Effector CD8-positive, alpha-beta T cell (primary cell): ENCODE results near the gene ADAMTS7.
"Not testable (repeated sequence)": the region's sequence is repeated elsewhere in the genome, so short reads cannot be mapped to it uniquely, and the experiment has no call there.

ENCODE experiments used
- DNase-seq: peaks from one replicate; lab custom pipeline; 2025; lab: John Stamatoyannopoulos, UW

The ADAMTS7 gene

DNA sequence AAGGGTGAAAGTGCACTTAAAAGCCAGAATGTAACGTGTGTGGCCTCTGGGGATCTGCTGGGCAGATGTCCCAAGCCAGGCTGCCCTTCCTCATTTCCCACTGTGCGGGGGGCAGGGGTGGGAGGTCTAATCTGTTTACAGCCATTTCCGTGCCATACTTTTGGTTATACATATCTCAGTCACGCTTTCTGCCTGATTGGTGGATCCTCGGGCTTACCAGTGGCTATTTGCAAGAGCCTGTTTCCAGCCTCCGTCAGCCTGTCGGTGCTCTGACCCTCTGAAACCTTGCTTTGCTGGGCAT, 58.0 kb downstream of the ADAMTS7 start:
- DNase-seq = not testable (repeated sequence)

DNA sequence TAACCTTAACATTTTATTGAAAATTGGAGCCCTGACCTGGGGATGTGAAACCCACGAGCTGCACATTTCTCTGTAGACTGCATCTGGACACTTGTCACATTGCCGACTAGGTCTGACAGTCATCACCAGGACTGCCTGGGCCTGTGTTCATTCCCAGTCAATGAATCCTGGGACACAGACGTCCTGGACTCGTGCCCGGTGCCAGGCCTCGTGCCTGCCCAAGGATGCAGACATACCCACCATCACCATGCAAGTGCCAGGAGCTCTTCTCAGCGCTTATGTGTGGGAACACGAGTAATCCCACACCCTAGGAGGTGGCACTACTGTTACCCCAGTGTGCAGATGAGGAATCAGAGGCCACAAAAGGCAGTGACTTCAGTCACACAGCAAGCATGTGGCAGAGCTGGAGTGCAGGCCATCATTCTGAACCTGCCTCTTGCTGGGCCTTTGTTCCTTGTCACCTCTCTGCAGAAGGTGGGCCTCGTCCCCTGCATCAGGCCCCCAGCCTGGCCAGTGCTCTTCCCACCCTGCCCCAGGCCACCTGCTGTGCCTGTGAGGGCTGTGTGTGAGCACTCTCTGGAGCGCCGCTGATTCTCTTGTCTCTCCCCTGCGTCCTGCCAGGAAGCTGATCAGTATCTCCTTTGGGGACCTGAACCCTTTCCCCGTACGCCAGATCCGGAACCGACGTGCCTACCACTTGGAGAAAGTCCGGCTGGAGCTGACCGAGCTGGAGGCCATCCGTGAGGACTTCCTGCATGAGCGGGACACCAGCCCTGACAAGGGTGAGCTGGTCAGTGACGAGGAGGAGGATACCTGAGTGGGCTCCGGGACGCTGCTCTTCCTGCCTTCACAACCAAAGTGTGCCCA, 58.5 kb downstream of the ADAMTS7 start:
- no peak for DNase-seq

DNA sequence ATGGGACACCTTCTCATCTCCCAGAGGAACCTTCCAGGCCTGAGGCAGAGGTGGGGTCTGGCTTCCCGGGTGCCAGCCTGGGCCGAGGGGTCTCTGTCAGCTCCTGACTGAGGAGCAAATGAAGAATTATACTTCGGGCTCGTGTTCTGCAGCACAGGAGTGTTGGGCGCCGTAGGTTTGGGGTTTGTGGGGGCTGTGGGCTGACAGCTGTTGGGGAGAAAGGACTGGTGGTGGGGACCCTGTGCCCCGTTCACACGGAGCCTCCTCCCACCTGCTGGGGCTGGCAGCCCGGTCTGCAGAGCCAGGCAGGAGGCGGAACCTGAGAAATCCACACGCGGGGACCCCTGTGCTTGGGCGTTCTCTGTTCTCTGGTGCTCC, 59.7 kb downstream of the ADAMTS7 start:
- no peak for DNase-seq

DNA sequence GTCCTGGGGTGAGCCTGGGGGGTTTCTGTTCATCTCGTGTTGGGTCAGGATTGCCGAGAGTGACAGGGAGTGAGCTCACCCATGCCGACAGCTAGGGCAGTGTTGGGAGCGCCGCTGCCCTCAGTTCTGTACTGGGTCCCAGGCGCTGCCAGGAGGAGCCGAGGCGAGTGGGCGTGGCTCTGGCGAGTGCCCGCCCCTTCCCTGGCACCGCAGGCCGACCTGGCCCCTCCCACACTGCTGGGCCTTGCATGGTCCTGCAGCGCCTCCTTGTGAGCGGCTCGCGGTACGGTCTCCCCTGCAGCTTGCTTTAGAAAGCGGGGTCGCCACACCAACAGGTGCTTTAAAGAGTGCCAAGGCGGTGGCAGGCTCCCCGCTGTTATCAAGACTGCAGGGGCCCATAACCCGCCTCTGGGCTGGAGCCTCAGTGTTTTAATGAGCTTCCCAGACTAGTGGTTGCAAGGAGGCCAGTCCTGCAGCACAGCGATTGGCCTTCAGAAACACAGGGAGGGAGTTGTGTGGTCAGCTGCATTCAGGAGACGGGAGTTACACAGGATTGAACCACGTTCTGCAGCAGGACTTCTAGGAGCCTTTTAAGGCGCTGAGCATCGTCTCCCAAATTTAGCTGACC, 60.2 kb downstream of the ADAMTS7 start:
- peak; percentile 91 for DNase-seq

DNA sequence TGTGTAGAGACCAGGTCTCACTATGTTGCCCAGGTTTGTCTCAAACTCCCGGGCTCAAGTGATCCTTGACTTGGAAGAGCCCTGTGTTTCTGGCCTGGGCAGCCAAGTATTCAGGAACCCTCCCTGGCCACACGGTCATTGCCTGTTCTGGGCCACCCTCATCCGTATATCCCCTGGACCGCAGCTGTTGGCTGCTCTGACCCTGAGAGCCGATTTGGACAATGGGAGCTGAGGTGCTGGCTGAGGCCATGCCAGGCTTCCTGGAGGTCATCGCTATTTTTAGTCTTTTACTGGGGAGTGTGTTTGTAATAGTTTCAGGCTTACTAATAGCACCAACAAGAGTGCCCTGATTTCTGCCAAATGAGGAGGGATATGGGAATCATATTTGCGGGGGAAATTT, 60.7 kb downstream of the ADAMTS7 start:
- no peak for DNase-seq

DNA sequence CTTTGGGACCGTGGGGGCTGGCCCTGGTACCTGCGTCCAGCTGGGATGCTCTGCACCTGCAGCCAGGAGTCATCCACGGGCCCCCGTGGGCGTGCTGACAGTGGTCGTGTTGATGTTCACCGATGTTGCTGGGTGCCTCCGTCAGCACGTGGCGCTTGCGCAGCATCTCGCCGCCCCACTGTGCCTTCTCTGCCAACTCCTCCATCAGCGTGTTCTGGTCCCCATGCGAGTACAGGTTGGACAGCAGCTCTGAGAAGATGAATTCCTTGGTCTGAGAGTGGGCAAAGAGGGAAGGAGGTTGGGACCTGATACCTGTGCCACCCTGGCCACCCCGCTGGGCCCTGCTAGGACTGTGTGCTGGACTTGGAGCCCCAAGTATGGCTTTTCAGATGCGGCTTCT, 61.4 kb downstream of the ADAMTS7 start:
- DNase-seq = no peak

DNA sequence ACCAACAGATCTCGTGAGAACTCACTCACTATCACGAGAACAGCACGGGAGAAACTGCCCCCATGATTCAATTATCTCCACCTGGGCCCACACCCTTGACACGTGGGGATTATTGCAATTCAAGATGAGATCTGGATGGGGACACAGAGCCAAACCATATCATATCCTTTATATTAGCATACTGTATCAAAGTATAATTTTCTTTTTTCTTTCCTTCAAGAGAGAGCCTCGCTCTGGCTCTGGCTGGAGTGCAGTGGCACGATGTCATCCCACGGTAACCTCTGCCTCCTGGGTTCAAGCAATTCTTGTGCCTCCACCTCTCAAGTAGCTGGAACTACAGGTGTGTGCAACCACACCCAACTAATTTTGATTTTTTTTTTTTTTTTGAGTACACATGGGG, 63.4 kb downstream of the ADAMTS7 start:
- not testable (repeated sequence) for DNase-seq

DNA sequence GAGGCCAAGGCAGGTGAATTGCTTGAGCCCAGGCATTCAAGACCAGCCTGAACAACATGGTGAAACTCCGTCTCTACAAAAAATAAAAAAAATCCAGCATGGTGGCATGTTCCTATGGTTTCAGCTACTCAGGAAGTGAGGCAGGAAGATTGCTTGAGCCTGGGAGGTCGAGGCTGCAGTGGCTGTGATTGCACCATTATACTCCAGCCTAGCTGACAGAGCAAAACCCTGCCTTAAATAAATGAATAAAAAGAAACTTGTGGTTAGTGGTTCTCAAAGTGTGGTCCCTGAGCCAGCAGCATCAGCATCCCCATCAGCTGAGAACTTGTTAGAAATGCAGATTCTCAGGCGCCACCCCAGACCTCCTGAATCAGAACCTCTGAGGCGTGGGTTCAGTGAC, 69.6 kb downstream of the ADAMTS7 start:
- DNase-seq = not testable (repeated sequence)

DNA sequence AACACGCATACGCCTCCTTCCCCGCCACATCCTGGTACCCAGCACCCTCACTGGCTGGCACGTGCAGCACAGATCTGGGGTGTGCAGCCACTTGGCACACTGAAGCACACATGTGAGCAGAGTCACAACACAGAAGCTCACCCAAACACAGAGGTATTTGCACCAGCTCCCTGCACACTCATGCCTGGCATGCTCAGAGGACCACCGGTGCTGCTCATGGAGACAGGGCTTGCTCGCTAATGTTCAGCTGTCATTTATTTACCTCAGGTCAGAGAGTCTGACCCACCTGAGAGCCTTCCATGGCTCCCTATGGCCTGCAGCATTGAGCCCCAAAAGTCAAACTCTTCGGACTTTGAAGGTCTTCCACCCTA, 70.4 kb downstream of the ADAMTS7 start:
- no peak for DNase-seq

DNA sequence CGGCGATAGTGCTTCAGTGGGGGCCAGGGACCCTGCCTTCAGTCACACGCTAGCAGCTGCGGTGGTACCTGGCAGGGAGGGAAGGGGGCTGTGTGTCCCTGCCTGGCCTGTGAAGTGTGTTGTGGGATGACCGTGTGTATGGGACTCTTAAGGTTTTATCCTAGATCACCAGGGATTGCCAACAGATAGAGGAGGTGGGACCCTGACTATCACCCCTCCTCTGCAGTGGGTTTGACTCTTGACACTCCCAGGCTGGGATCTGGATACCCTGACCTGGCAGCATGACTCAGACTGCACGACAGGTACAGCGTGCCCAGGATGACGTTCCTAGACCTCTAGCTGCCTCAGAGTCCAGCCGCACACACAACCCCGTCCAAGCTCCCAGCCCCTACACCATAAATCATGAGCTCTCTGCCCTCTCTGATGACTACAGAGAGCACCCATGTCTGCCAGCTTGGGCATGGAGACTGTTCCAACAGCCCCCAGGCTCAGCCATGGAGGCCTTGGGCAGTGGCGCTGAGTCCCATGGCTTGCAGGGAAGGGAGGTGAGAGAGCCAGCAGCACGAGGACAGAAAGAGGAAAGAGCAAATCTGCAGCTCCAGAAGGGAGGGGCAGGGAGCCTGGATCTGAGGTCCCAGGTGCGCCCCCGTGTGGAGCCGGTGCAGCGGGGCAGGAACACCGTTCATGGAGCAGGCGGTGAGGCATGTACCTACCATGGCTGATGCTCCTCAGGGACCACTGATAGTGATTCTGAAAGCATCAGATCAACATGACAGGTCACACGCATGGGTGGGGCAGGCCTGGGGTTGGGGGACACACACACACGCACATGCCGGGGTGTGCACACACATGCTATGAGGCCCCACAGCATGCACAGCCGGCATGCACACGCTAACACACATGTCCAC, 71.0 kb downstream of the ADAMTS7 start:
- DNase-seq = no peak

DNA sequence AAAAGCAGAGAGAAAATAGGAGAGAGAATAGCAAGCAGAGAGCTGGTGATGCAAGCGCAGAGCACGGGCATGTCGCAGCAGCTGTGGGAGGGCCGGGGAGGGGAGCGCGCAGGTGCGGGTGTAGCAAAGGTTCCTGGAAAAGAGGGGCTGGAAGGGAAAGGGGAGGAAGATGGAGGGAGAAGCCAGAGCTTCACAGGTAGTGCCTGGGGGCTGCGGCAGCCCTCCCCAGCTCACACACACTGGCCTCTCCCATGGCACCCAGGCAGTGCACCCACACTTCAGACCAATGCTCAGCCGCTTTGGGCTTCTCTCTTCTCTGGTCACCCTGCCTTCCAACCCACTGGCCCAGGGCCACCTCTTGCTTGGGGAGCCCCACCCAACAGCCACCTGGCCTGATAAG, 72.1 kb downstream of the ADAMTS7 start:
- DNase-seq = no peak

DNA sequence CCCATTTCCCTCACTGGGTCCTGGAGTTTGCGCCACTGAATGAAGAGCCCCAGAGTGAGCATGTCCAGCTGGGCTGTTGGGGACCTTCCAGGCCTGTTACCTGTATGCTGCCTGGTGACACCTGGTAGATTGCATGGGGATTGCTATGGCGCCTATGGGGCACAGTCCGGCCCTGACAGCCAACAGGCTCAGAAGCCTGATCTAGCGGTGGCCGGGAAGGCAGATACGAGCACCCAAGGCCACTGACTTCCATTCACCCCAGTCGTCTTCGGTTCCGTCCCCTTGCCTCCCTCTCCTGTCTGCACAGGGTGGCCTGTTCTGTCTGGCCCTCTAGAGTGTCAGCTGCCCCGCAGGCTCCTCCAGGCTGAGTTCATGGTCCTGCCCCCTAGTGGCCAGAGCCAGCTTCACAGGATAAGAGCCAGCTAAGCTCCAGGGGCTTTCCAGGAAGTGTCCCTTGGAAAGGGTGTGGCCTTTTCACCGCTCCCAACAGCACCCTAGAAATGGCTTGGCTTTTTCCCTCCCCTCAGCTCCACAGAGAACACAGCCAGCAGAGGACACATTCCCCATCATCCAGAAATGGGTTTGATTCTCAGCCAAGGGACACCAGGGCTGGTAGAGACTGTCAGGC, 73.2 kb downstream of the ADAMTS7 start:
- DNase-seq = peak; percentile 33

DNA sequence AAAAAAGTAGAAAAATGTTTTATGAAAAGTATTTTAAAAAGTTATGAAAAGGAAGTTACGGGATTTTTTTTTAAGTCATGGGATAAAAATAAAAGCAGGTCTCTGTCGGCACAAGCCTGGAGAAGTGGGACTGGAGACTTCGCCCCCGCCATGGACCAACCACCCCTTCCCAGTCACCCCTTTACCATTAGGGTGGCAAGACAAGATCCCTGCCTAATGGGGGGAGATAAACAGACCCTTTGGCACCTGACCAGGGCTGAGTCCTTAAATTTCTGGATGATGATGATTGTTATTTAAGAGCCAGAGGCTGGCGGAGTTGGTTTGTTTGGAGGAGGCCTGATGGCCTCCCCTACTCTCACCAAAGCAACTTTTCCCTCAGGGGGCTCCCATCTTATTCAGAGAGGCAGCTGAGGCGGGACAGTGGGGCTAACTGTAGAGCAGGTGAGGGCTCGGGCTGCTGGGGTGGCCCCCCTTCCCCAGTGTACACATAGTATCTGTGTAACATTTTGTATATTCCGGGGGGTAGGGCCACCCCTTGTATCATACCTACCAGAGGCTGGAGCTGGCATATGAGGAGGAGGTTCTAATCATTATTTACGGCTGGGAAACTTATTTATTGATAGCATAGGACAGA, 74.0 kb downstream of the ADAMTS7 start:
- DNase-seq = no peak

DNA sequence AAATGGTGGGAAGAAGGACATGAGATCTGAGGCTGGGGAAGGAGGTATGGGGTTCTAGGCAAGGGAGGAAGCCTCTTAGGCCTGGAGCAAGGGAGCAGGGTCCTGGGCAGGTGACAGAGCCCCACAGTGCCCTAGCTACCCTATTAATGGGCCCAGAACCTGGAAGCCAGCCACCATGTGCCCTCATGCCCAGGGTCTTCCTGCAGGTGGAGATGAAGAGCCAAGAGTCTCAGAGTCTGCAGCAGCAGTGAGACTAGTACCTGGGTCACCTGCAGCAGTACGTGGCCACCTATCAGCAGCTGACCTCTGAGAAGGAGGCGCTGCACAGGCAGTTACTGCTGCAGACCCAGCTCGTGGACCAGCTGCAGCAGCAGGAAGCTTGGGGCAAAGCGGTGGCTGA, 75.0 kb downstream of the ADAMTS7 start:
- not testable (repeated sequence) for DNase-seq

DNA sequence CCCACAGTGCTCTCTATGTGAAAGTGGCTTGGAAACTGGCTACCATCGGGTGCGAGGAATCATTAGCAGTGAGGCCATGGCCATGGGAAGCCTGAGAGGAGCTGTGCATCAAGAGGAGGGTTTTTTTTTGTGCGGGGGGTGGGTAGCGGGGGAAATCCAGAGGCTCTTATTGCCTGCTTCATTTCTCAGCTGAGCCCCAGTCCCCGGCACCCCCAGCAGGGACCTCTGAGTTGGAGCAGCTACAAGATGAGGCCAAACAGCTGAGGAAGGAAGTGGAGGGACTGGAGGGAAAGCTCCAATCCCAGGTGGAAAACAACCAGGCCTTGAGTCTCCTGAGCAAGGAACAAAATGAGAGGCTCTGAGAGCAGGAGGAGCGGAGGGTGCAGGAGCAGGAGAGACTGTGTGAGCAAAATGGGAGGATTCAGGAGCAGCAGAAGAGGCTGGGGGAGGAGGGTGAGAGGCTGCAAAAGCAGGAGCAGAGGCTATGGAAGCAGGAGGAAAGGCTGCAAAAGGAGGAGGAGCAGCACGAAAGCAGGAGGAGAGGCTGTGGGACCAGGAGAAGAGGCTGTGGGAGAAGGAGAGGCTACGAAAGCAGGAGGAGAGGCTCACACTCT, 76.7 kb downstream of the ADAMTS7 start:
- DNase-seq = no peak

DNA sequence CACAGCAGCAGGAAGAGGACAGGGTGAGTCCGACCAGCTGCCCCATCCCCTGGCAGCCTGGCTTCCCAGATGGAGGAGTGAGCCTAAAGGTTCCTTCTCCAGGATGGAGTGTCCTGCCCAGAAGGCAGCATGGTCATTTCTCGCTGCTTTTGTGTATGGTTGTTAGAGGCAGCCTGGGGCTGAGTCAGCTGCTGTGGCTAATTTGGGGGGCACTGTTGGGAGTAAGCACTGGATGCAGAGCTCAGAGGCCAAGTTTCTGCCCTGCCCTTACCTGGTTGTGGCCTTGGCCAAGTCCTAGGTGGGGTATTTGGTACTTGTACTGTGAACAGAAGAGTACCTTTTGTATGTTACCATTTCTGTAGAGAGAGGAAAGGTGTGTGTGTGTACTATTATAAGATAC, 78.6 kb downstream of the ADAMTS7 start:
- no peak for DNase-seq

DNA sequence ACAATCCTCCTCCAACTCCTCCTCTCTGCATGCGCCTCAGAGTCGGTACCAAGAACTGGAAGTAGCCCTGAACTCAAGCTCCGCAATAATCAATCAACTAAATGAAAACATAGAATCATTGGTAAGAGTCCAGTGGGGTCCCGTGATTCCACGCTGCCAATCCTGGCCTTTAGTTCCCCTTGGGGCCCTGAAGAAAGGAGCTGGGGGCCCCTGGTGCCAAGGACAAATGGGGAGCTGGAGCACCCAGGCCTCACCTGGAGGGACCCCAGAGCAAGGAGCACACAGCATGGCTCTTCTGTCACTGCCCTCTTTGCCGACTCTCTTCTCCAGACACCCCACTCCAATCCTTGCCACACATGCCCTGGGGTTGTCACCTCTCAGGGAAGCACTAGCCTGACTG, 80.3 kb downstream of the ADAMTS7 start:
- DNase-seq = no peak

DNA sequence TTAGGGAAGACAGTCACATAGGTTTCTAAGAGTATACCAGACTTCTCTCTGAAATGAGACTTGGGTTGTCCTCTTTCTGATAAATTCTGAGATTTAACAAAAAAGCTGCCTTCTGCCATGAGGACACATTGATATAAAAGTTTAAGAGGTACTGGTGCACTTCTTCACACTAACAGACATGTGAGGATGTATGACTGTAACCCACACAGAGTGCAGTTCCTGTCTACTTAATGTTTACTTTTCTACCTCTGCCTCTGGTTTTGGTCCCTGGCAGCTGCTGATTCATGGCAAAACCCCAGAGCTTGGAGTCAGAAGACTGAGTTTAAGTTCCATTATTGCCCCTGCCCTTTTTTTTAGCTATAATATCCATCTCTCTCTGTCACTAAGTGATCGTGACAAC, 82.8 kb downstream of the ADAMTS7 start:
- not testable (repeated sequence) for DNase-seq

DNA sequence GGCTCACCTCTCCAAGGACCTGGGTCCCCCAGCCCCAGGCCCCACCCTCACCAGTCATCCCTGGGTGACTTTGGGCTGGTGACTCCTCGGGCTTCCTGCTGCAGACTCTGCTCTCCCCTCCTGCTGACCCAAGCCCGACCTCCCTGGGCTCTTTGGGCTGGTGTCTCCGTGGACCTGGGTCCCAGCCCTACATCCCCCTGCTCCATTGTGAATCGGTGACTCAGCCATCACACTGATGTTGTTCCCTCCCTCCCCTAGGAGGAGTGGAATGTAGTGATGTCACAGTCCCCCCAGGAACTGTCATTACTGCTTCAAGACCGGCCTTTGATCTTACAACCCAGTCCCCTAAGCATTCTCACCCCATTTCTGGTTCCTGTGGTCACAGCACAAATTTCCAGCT, 83.7 kb downstream of the ADAMTS7 start:
- DNase-seq = no peak

DNA sequence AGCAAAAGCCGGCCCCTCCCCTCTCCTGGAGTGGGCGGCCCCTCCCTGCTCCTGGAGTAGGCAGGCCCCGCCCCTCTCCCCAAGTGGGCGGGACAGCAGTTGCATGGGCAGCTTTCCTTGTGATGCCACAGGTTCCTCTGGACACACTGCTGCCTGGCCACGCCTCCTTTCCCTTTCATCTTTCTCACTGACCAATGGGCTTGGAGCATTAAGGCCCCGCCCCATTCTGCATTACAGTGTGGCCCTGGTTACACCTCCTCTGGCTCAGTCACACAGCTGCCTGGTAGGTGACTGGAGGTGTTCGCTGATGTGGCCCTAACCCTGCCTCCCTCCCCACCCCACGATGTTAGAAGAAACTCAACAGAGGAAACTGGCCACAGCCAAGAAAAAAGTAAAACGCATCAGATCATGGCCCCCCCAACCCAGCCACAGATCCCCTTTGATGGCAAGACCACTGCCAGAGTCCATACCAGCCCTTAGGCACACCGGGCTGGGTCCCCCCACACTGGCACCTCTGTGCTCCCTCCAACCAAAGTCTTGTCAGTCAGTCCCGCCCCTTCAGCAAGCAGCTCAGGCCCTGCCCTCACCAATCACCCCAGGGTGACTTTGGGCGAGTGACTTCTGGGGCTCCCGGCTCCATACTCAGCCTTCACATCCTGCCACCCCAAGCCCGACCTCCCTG, 84.3 kb downstream of the ADAMTS7 start:
- DNase-seq = no peak
